ENCODE measurements around the gene TMPRSS3.

Gene TMPRSS3

GRCh38 chr21:42407476-42407875 lies 11.6 kb upstream of the TMPRSS3 start:
- DNase-seq = no peak

GRCh38 chr21:42406866-42407265 lies 11.0 kb upstream of the TMPRSS3 start:
- DNase-seq = peak; percentile 18

- DNase-seq = peak; percentile 55
These were observed 10.4 kb upstream of the TMPRSS3 start for GRCh38 chr21:42406201-42406621.

GRCh38 chr21:42405064-42406013 lies 9.5 kb upstream of the TMPRSS3 start:
- DNase-seq = peak; percentile 28

- peak; percentile 54 for DNase-seq
These were observed 8.7 kb upstream of the TMPRSS3 start for GRCh38 chr21:42404539-42404938.

GRCh38 chr21:42403611-42404231 lies 7.9 kb upstream of the TMPRSS3 start, which contains the start of gene UBASH3A:
TSS of gene UBASH3A (plus strand) at chr21:42403902. CDS start at chr21:42403946, 44 bp downstream.
- peak; percentile 61 for DNase-seq

GRCh38 chr21:42401820-42402251 lies 6.0 kb upstream of the TMPRSS3 start:
- DNase-seq = no peak

GRCh38 chr21:42401154-42401553 lies 5.3 kb upstream of the TMPRSS3 start:
- DNase-seq = no peak

GRCh38 chr21:42400525-42400924 lies 4.7 kb upstream of the TMPRSS3 start:
- no peak for DNase-seq

- no peak for DNase-seq
These were observed 2.7 kb upstream of the TMPRSS3 start for GRCh38 chr21:42398436-42399028.

GRCh38 chr21:42397746-42398394 lies 2.0 kb upstream of the TMPRSS3 start:
- no peak for DNase-seq

GRCh38 chr21:42396799-42397745 lies 1.2 kb upstream of the TMPRSS3 start:
- DNase-seq = no peak

GRCh38 chr21:42395302-42395701 lies 550 bp downstream of the TMPRSS3 start:
- no peak for DNase-seq

- no peak for DNase-seq
These were observed 2.4 kb downstream of the TMPRSS3 start for GRCh38 chr21:42393443-42393950.

GRCh38 chr21:42392731-42393442 lies 3.0 kb downstream of the TMPRSS3 start:
- peak; percentile 33 for DNase-seq

GRCh38 chr21:42391297-42391696 lies 4.6 kb downstream of the TMPRSS3 start:
- no peak for DNase-seq

GRCh38 chr21:42390696-42391095 lies 5.2 kb downstream of the TMPRSS3 start:
- no peak for DNase-seq

GRCh38 chr21:42390193-42390592 lies 5.7 kb downstream of the TMPRSS3 start:
- no peak for DNase-seq

- no peak for DNase-seq
These were observed 6.4 kb downstream of the TMPRSS3 start for GRCh38 chr21:42389449-42389835.

- no peak for DNase-seq
These were observed 7.0 kb downstream of the TMPRSS3 start for GRCh38 chr21:42388740-42389448.
